ENCODE measurements around the gene INSYN2B.

DNA sequence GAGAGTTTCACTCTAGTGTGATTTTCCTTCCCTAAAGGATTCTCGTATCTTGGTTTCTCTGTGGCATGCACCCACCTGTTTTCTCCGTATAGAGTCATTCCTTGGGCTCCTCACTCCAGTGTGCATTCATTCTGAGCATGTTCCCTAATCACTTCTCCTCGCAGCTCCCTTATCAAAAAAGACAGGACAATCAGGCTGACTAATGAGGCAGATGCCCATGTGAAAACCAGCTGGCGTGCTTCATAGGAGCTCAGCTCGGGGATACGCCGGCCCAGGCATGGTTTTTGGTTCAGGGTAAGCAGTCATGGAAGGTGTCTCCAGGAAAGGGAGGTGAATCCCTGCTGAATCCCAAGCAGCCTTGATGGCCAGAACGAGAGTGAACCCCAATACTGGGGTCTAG, 41.2 kb upstream of the INSYN2B start:
- TF ChIP-seq, protein P1, sequence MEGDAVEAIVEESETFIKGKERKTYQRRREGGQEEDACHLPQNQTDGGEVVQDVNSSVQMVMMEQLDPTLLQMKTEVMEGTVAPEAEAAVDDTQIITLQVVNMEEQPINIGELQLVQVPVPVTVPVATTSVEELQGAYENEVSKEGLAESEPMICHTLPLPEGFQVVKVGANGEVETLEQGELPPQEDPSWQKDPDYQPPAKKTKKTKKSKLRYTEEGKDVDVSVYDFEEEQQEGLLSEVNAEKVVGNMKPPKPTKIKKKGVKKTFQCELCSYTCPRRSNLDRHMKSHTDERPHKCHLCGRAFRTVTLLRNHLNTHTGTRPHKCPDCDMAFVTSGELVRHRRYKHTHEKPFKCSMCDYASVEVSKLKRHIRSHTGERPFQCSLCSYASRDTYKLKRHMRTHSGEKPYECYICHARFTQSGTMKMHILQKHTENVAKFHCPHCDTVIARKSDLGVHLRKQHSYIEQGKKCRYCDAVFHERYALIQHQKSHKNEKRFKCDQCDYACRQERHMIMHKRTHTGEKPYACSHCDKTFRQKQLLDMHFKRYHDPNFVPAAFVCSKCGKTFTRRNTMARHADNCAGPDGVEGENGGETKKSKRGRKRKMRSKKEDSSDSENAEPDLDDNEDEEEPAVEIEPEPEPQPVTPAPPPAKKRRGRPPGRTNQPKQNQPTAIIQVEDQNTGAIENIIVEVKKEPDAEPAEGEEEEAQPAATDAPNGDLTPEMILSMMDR (IDR thresholded peaks at IDR 0.05; ENCODE audit: low read length): no peak
- TF ChIP-seq EZH2 (IDR thresholded peaks at IDR 0.05; ENCODE audit: borderline replicate concordance, low read length): no peak

All from OCI-LY1 (cell line).